ENCODE measurements around the gene USP3.

GRCh38 chr15:63610209-63610841 is 105.9 kb downstream of the USP3 start:
- no peak for TF ChIP-seq POLR2A (IDR thresholded peaks at IDR 0.05)
- TF ChIP-seq CTCF (IDR thresholded peaks at IDR 0.05 in 8 of 11, conservative IDR thresholded peaks at IDR 0.05 in 3 of 11), result peak; percentile 53 to 84 (median 75)
- TF ChIP-seq POLR2AphosphoS5 (IDR thresholded peaks at IDR 0.05), result peak in 1 of 3 donors; percentile 58
